ENCODE results near the gene ARSB. TPM values are rescaled to one million over a fixed set of nuclear protein-coding genes. Genes with fewer than 3 reads are reported as not detected.

ARSB gene
- total RNA-seq, 2 experiments from 2014 or later = 9.2 TPM

- Histone ChIP-seq H4K20me1 (ENCODE audit: insufficient read depth, low read length) (no peaks in the 10 kb centered on the region), H3K4me1 (ENCODE audit: insufficient read depth, low read length, poor library complexity, severe bottlenecking) (peaks cover 89% of the 10 kb centered on the region), H3K36me3 (ENCODE audit: insufficient read depth, low read length) (no peaks in the 10 kb centered on the region), H2AFZ (ENCODE audit: low read length) (peak overlapping the region; percentile 8; the same call in 1 of the 2 replicates), H3K9me2 (ENCODE audit: insufficient read depth, low read length) (no peaks in the 10 kb centered on the region), H3K79me2 (ENCODE audit: insufficient read depth, low read depth, low read length) (no peaks in the 10 kb centered on the region), H3K27ac (ENCODE audit: low read depth, low read length, poor library complexity, severe bottlenecking) (peak overlapping the region; percentile 73), H3K4me3 (ENCODE audit: low read depth, low read length, poor library complexity, severe bottlenecking) (peak overlapping the region; percentile 22), H3K4me2 (ENCODE audit: low read length) (peak overlapping the region; percentile 70), H3K9me3 (ENCODE audit: low read length) (no peaks in the 10 kb centered on the region)
- DNase-seq (ENCODE audit: low spot score) = peak; percentile 36
- no peak for TF ChIP-seq EZH2phosphoT487 (IDR thresholded peaks at IDR 0.05; ENCODE audit: borderline replicate concordance, low read depth, low read length)
- TF ChIP-seq CTCF (conservative IDR thresholded peaks at IDR 0.05; ENCODE audit: low read length) = peak; percentile 81
- intact Hi-C loops (cut with micrococcal nuclease; ENCODE audit: unreplicated experiment) = loop anchor here (2.0 kb wide), 1 partner anchor 32 kb away; no protein-coding TSS in a partner anchor
- ChIA-PET CTCF (ENCODE audit: unreplicated experiment) (interaction anchor here (0.7 to 0.9 kb wide), 2 partner anchors 13 to 40 kb away, joined by 3 read pairs; no protein-coding TSS in a partner anchor), POLR2A (interaction anchor here (0.6 to 2.0 kb wide), 5 partner anchors 10 to 43 kb away, joined by 3 to 6 read pairs (median 5); no protein-coding TSS in a partner anchor)
- TSS peak; percentile 67 for BruUV-seq (replicated peaks)
These were observed 224.3 kb downstream of the ARSB start for GRCh38 chr5:78760770-78761169.

- DNase-seq (ENCODE audit: low spot score) = peak; percentile 81
- Histone ChIP-seq H3K36me3 (ENCODE audit: insufficient read depth, low read length) (no peaks in the 10 kb centered on the region), H3K4me3 (ENCODE audit: low read depth, low read length, poor library complexity, severe bottlenecking) (peak overlapping the region; percentile 22), H3K79me2 (ENCODE audit: insufficient read depth, low read depth, low read length) (no peaks in the 10 kb centered on the region), H3K9me2 (ENCODE audit: insufficient read depth, low read length) (no peaks in the 10 kb centered on the region), H3K27ac (ENCODE audit: low read depth, low read length, poor library complexity, severe bottlenecking) (peak overlapping the region; percentile 73), H2AFZ (ENCODE audit: low read length) (peak overlapping the region; percentile 8; the same call in 1 of the 2 replicates), H3K9me3 (ENCODE audit: low read length) (no peaks in the 10 kb centered on the region), H3K4me1 (ENCODE audit: insufficient read depth, low read length, poor library complexity, severe bottlenecking) (peaks cover 89% of the 10 kb centered on the region), H4K20me1 (ENCODE audit: insufficient read depth, low read length) (no peaks in the 10 kb centered on the region), H3K4me2 (ENCODE audit: low read length) (peak overlapping the region; percentile 70)
- intact Hi-C loops (cut with micrococcal nuclease; ENCODE audit: unreplicated experiment) = loop anchor here (2.0 kb wide), 1 partner anchor 32 kb away; no protein-coding TSS in a partner anchor
- ChIA-PET POLR2A (interaction anchor here (0.6 to 2.9 kb wide), 7 partner anchors 9 to 42 kb away, joined by 3 to 14 read pairs (median 5); no protein-coding TSS in a partner anchor), CTCF (ENCODE audit: unreplicated experiment) (interaction anchor here (0.7 to 0.9 kb wide), 2 partner anchors 13 to 40 kb away, joined by 3 read pairs; no protein-coding TSS in a partner anchor)
- BruUV-seq (replicated peaks) = no TSS peak
- TF ChIP-seq EZH2phosphoT487 (IDR thresholded peaks at IDR 0.05; ENCODE audit: borderline replicate concordance, low read depth, low read length) (no peak), CTCF (conservative IDR thresholded peaks at IDR 0.05; ENCODE audit: low read length) (no peak)
These were observed 224.7 kb downstream of the ARSB start for GRCh38 chr5:78760366-78760765.

Data from OCI-LY7 (cell line).